Astrocyte (in vitro differentiated cells and primary cell): ENCODE measurements around the gene KCNH4. TPM values are rescaled to one million over a fixed set of nuclear protein-coding genes. Genes with fewer than 3 reads are reported as not detected.
A peak's percentile ranks its signal among the peaks of the same experiment; 100 is the strongest.

Experiments
- DNase-seq: peaks from one replicate; pipeline ENCODE4 v3.0.0-alpha.2; 2010; ENCODE audit warnings: low read depth
- FAIRE-seq: peaks from 2 replicates; lab custom pipeline; 2011; peaks lifted over from hg19 to GRCh38; lab: Jason Lieb, UNC
- H2AFZ ChIP-seq: 2 replicates; pipeline ENCODE4 v1.6.0; 2012; ENCODE audit warnings: low read depth, low read length, inconsistent platforms
- H3K27ac ChIP-seq: 2 replicates; pipeline ENCODE4 v1.5.1; 2011; ENCODE audit warnings: low read depth, low read length, inconsistent platforms
- H3K27me3 ChIP-seq: 2 replicates; pipeline ENCODE4 v1.6.0; 2011; ENCODE audit warnings: low read length, inconsistent platforms; ENCODE audit not compliant: insufficient read depth
- H3K36me3 ChIP-seq: 2 replicates; pipeline ENCODE4 v1.5.1; 2011; ENCODE audit warnings: low read length, inconsistent platforms; ENCODE audit not compliant: insufficient read depth
- H3K4me1 ChIP-seq: 2 replicates; pipeline ENCODE4 v1.5.1; 2011; ENCODE audit warnings: low read length, inconsistent platforms; ENCODE audit not compliant: insufficient read depth
- H3K4me2 ChIP-seq: 2 replicates; pipeline ENCODE4 v1.6.0; 2012; ENCODE audit warnings: low read length, inconsistent platforms
- H3K4me3 ChIP-seq: 2 replicates; pipeline ENCODE4 v1.5.1; 2011; ENCODE audit warnings: low read depth, mild to moderate bottlenecking, low read length, inconsistent platforms; ENCODE audit not compliant: insufficient read depth
- H3K79me2 ChIP-seq: 2 replicates; pipeline ENCODE4 v1.6.0; 2012; ENCODE audit warnings: mild to moderate bottlenecking, low read length, inconsistent platforms; ENCODE audit not compliant: insufficient read depth
- H3K9ac ChIP-seq: 2 replicates; pipeline ENCODE4 v1.6.0; 2012; ENCODE audit warnings: mild to moderate bottlenecking, low read length, inconsistent platforms
- H3K9me3 ChIP-seq: 2 replicates; pipeline ENCODE4 v1.5.1; 2012; ENCODE audit warnings: low read depth, mild to moderate bottlenecking, low read length, inconsistent platforms; ENCODE audit not compliant: insufficient read depth
- H4K20me1 ChIP-seq: 2 replicates; pipeline ENCODE4 v1.6.0; 2012; ENCODE audit warnings: low read length, inconsistent platforms; ENCODE audit not compliant: insufficient read depth
- H3K27ac Mint-ChIP-seq: one replicate; pipeline ENCODE4 v1.8.0; 2021; ENCODE audit warnings: mild to moderate bottlenecking, mixed read lengths; ENCODE audit not compliant: unreplicated experiment
- H3K27me3 Mint-ChIP-seq: one replicate; pipeline ENCODE4 v1.8.0; 2021; ENCODE audit warnings: low read depth, mixed read lengths; ENCODE audit not compliant: unreplicated experiment
- H3K36me3 Mint-ChIP-seq: one replicate; pipeline ENCODE4 v1.8.0; 2021; ENCODE audit warnings: low read depth, mixed read lengths; ENCODE audit not compliant: unreplicated experiment
- H3K4me1 Mint-ChIP-seq: one replicate; pipeline ENCODE4 v1.8.0; 2021; ENCODE audit warnings: low read depth, mixed read lengths; ENCODE audit not compliant: unreplicated experiment
- H3K4me3 Mint-ChIP-seq: one replicate; pipeline ENCODE4 v1.8.0; 2021; ENCODE audit warnings: mild to moderate bottlenecking, moderate library complexity, mixed read lengths; ENCODE audit not compliant: unreplicated experiment
- H3K9me3 Mint-ChIP-seq: one replicate; pipeline ENCODE4 v1.8.0; 2021; ENCODE audit warnings: mild to moderate bottlenecking, mixed read lengths; ENCODE audit not compliant: unreplicated experiment
- CTCF ChIP-seq: IDR thresholded peaks from 2 replicates; pipeline ENCODE4 v1.5.1; 2011; ENCODE audit warnings: low read depth, mild to moderate bottlenecking, inconsistent platforms, low read length, moderate library complexity; ENCODE audit not compliant: insufficient read depth
- EZH2 ChIP-seq: IDR thresholded peaks from 2 replicates; pipeline ENCODE4 v1.6.1; 2012; ENCODE audit warnings: mild to moderate bottlenecking, low read length, inconsistent platforms; ENCODE audit not compliant: insufficient read depth
- total RNA-seq: library from RNA; stranded (reverse); gene quantifications from 2 replicates; pipeline ENCODE4 v1.2.1, GENCODE V29; 2021

The KCNH4 gene
- total RNA-seq, 1 donor from 2014 or later = not detected

- Histone ChIP-seq H2AFZ (no peak overlapping the region), H3K36me3 (peaks cover 27% of the 10 kb centered on the region), H3K79me2 (peaks cover 55% of the 10 kb centered on the region), H3K4me2 (no peak overlapping the region), H3K27ac (no peak overlapping the region), H4K20me1 (peaks cover 63% of the 10 kb centered on the region), H3K4me1 (peaks cover 27% of the 10 kb centered on the region), H3K27me3 (no peaks in the 10 kb centered on the region), H3K9ac (no peak overlapping the region), H3K4me3 (no peak overlapping the region), H3K9me3 (no peaks in the 10 kb centered on the region)
- peaks cover 54% of the 10 kb centered on the region for H3K4me1 Mint-ChIP-seq
- FAIRE-seq (no peak), DNase-seq (no peak)
- no peaks in the 10 kb centered on the region for H3K9me3 Mint-ChIP-seq
- no peaks in the 10 kb centered on the region for H3K27me3 Mint-ChIP-seq
- H3K4me3 Mint-ChIP-seq = no peak overlapping the region
- TF ChIP-seq CTCF (no peak), EZH2 (no peak)
- peaks cover 21% of the 10 kb centered on the region for H3K36me3 Mint-ChIP-seq
- H3K27ac Mint-ChIP-seq = peak overlapping the region; percentile 34
These were observed 51.7 kb downstream of the KCNH4 start for GRCh38 chr17:42129109-42129837.

- no peaks in the 10 kb centered on the region for H3K9me3 ChIP-seq
- peaks cover 11% of the 10 kb centered on the region for H3K4me1 ChIP-seq
- H3K36me3 ChIP-seq = peaks cover 27% of the 10 kb centered on the region
- Mint-ChIP-seq H3K9me3 (no peaks in the 10 kb centered on the region), H3K4me3 (no peak overlapping the region), H3K27ac (no peak overlapping the region), H3K27me3 (no peaks in the 10 kb centered on the region), H3K4me1 (peaks cover 37% of the 10 kb centered on the region), H3K36me3 (peaks cover 18% of the 10 kb centered on the region)
- FAIRE-seq (no peak), DNase-seq (no peak)
- TF ChIP-seq EZH2 = no peak
- no peak for TF ChIP-seq CTCF
- H3K9ac ChIP-seq = no peak overlapping the region
- peaks cover 37% of the 10 kb centered on the region for H3K79me2 ChIP-seq
- no peak overlapping the region for H3K27ac ChIP-seq
- no peak overlapping the region for H3K4me2 ChIP-seq
- no peaks in the 10 kb centered on the region for H3K27me3 ChIP-seq
- no peak overlapping the region for H2AFZ ChIP-seq
- H3K4me3 ChIP-seq = no peak overlapping the region
- H4K20me1 ChIP-seq = peaks cover 46% of the 10 kb centered on the region
These were observed 53.5 kb downstream of the KCNH4 start for GRCh38 chr17:42127414-42127813.

- Mint-ChIP-seq H3K27ac (no peak overlapping the region), H3K36me3 (peaks cover 18% of the 10 kb centered on the region), H3K4me1 (peaks cover 32% of the 10 kb centered on the region), H3K4me3 (no peak overlapping the region), H3K9me3 (no peaks in the 10 kb centered on the region), H3K27me3 (no peaks in the 10 kb centered on the region)
- Histone ChIP-seq H3K4me1 (peaks cover 5% of the 10 kb centered on the region), H3K79me2 (peaks cover 31% of the 10 kb centered on the region), H3K27me3 (no peaks in the 10 kb centered on the region), H3K9me3 (no peaks in the 10 kb centered on the region), H4K20me1 (peaks cover 43% of the 10 kb centered on the region), H3K9ac (no peak overlapping the region), H3K27ac (no peak overlapping the region), H2AFZ (no peak overlapping the region), H3K4me3 (no peak overlapping the region), H3K36me3 (peaks cover 27% of the 10 kb centered on the region), H3K4me2 (no peak overlapping the region)
- FAIRE-seq (no peak), DNase-seq (no peak)
- TF ChIP-seq EZH2 (no peak), CTCF (no peak)
These were observed 54.1 kb downstream of the KCNH4 start for GRCh38 chr17:42126836-42127235.
